ENCODE results near the gene C2orf92. TPM values are rescaled to one million over a fixed set of nuclear protein-coding genes. Genes with fewer than 3 reads are reported as not detected.
A peak's percentile ranks its signal among the peaks of the same experiment; 100 is the strongest.

Gene C2orf92
- total RNA-seq, 3 donors from 2014 or later: 11.2 to 49.5 (median 27.9) TPM

GRCh38 chr2:97645695-97646629 lies 23.6 kb upstream of the C2orf92 start, which contains the start of gene COX5B:
Gene COX5B (plus strand): TSS chr2:97646062. CDS start chr2:97646087, 25 bp downstream.
- H3K4me3 ChIP-seq: peak within 1 kb of the TSS; percentile 93 to 99 (median 97)
- peak; percentile 99 for DNase-seq (ENCODE audit: low spot score in 2 of 2)
- peaks cover 0 to 5% of the 10 kb centered on the region in 2 donors for H3K4me1 ChIP-seq
- no peaks in the 10 kb centered on the region for H3K9me3 ChIP-seq
- H3K27me3 ChIP-seq: no peaks in the 10 kb centered on the region
- intact Hi-C loops (cut with DNase I; ENCODE audit: low total_unique reads): loop anchor here (10.0 kb wide), 1 partner anchor 829 kb away; no protein-coding TSS in a partner anchor
- H3K36me3 ChIP-seq: no peaks in the 10 kb centered on the region
- peak; percentile 79 for TF ChIP-seq POLR2A (IDR thresholded peaks at IDR 0.05)
- TF ChIP-seq CTCF (IDR thresholded peaks at IDR 0.05): peak in 1 of 3 donors; percentile 9
- peak; percentile 56 to 89 (median 89) for TF ChIP-seq POLR2AphosphoS5 (IDR thresholded peaks at IDR 0.05)
- H3K27ac ChIP-seq: peak within 1 kb of the TSS; percentile 95 to 99

- no peak for DNase-seq (ENCODE audit: low spot score in 2 of 2)
- Histone ChIP-seq H3K36me3 (no peaks in the 10 kb centered on the region), H3K9me3 (no peaks in the 10 kb centered on the region), H3K4me3 (peak overlapping the region; percentile 93 to 99 (median 97)), H3K27ac (peak overlapping the region in 1 of 2 donors; percentile 95), H3K4me1 (peaks cover 0 to 5% of the 10 kb centered on the region in 2 donors), H3K27me3 (no peaks in the 10 kb centered on the region)
- TF ChIP-seq POLR2AphosphoS5 (IDR thresholded peaks at IDR 0.05): no peak
- no peak for TF ChIP-seq CTCF (IDR thresholded peaks at IDR 0.05)
- no peak for TF ChIP-seq POLR2A (IDR thresholded peaks at IDR 0.05)
- intact Hi-C loops (cut with DNase I; ENCODE audit: low total_unique reads): loop anchor here (10.0 kb wide), 1 partner anchor 828 kb away; no protein-coding TSS in a partner anchor
Observed at GRCh38 chr2:97646977-97647376, 22.5 kb upstream of the C2orf92 start.

- peaks cover 8% of the 10 kb centered on the region for H3K36me3 ChIP-seq
- DNase-seq (ENCODE audit: low spot score in 2 of 2): no peak
- no peak for TF ChIP-seq POLR2AphosphoS5 (IDR thresholded peaks at IDR 0.05)
- intact Hi-C loops (cut with DNase I; ENCODE audit: low total_unique reads): no loop called here
- no peak overlapping the region for H3K4me3 ChIP-seq
- peaks cover 7 to 11% of the 10 kb centered on the region in 2 donors for H3K9me3 ChIP-seq
- no peaks in the 10 kb centered on the region for H3K4me1 ChIP-seq
- no peak overlapping the region for H3K27ac ChIP-seq
- no peaks in the 10 kb centered on the region for H3K27me3 ChIP-seq
Observed at GRCh38 chr2:97651114-97651513, 18.4 kb upstream of the C2orf92 start.

- no peak for TF ChIP-seq POLR2A (IDR thresholded peaks at IDR 0.05)
- no peaks in the 10 kb centered on the region for H3K4me1 ChIP-seq
- H3K36me3 ChIP-seq: peaks cover 8% of the 10 kb centered on the region
- no peak overlapping the region for H3K27ac ChIP-seq
- peaks cover 7 to 11% of the 10 kb centered on the region in 2 donors for H3K9me3 ChIP-seq
- no peak for DNase-seq (ENCODE audit: low spot score in 2 of 2)
- no peak overlapping the region for H3K4me3 ChIP-seq
- intact Hi-C loops (cut with DNase I; ENCODE audit: low total_unique reads): no loop called here
- no peaks in the 10 kb centered on the region for H3K27me3 ChIP-seq
Observed at GRCh38 chr2:97653473-97653872, 16.0 kb upstream of the C2orf92 start.

DNA sequence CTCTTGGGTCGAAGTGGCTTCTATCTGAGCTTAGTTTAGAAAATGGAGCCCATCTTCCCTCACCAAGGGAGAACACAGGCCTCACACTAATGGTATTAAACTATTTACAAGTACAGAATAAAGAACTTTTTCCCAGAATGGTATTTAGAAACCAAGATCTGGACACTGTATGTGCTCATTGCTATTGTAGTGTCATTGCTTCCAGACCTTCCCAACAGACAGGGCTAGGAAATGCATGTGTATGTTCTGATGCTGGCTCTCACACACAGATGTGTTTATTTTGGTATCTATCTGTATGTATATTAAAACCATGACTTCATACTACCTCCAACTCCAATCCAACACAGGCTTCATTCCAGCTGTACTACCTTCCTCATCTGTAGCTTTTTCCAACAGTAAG lies 15.6 kb upstream of the C2orf92 start:
- peaks cover 9% of the 10 kb centered on the region for H3K36me3 ChIP-seq
- DNase-seq (ENCODE audit: low spot score in 2 of 2): no peak
- peaks cover 7 to 11% of the 10 kb centered on the region in 2 donors for H3K9me3 ChIP-seq
- H3K4me3 ChIP-seq: no peak overlapping the region
- no peak overlapping the region for H3K27ac ChIP-seq
- TF ChIP-seq POLR2AphosphoS5 (IDR thresholded peaks at IDR 0.05): no peak
- no peaks in the 10 kb centered on the region for H3K4me1 ChIP-seq
- intact Hi-C loops (cut with DNase I; ENCODE audit: low total_unique reads): no loop called here
- no peaks in the 10 kb centered on the region for H3K27me3 ChIP-seq

- DNase-seq (ENCODE audit: low spot score in 2 of 2): no peak
- Histone ChIP-seq H3K36me3 (peaks cover 13% of the 10 kb centered on the region), H3K9me3 (peaks cover 7 to 11% of the 10 kb centered on the region in 2 donors), H3K27ac (no peak overlapping the region), H3K4me1 (no peaks in the 10 kb centered on the region), H3K4me3 (no peak overlapping the region), H3K27me3 (no peaks in the 10 kb centered on the region)
- intact Hi-C loops (cut with DNase I; ENCODE audit: low total_unique reads): no loop called here
- TF ChIP-seq POLR2AphosphoS5 (IDR thresholded peaks at IDR 0.05): no peak
- TF ChIP-seq POLR2A (IDR thresholded peaks at IDR 0.05): no peak
- TF ChIP-seq CTCF (IDR thresholded peaks at IDR 0.05): no peak
Observed at GRCh38 chr2:97654309-97654708, 15.2 kb upstream of the C2orf92 start.

All from breast epithelium (tissue), 4 donors.